GM19395 (cell line): ENCODE data around the gene HSPA1A.
"Not testable (repeated sequence)": the region's sequence is repeated elsewhere in the genome, so short reads cannot be mapped to it uniquely, and the experiment has no call there.

Experiments
- ATAC-seq: cut with Tn5 transposase; IDR thresholded peaks from one replicate; pipeline ENCODE4 v1.9.1; 2021; ENCODE audit warnings: mild to moderate bottlenecking, moderate library complexity; ENCODE audit not compliant: unreplicated experiment

Gene HSPA1A

GRCh38 chr6:31834367-31835250 lies 19.3 kb downstream of the HSPA1A start:
- no peak for ATAC-seq

- no peak for ATAC-seq
Measured at GRCh38 chr6:31836047-31836473, 20.7 kb downstream of the HSPA1A start.

- ATAC-seq: no peak
Measured at GRCh38 chr6:31836474-31837368, 21.4 kb downstream of the HSPA1A start.

GRCh38 chr6:31837369-31838113 lies 22.2 kb downstream of the HSPA1A start:
- ATAC-seq: no peak

GRCh38 chr6:31838114-31838553 lies 22.8 kb downstream of the HSPA1A start:
- not testable (repeated sequence) for ATAC-seq

GRCh38 chr6:31838968-31839367 lies 23.6 kb downstream of the HSPA1A start:
- ATAC-seq: no peak

GRCh38 chr6:31839779-31840126 lies 24.4 kb downstream of the HSPA1A start:
- ATAC-seq: not testable (repeated sequence)

GRCh38 chr6:31842053-31842452 lies 26.7 kb downstream of the HSPA1A start:
- no peak for ATAC-seq

- ATAC-seq: no peak
Measured at GRCh38 chr6:31844507-31844906, 29.2 kb downstream of the HSPA1A start.

- no peak for ATAC-seq
Measured at GRCh38 chr6:31847276-31847978, 32.1 kb downstream of the HSPA1A start.

GRCh38 chr6:31850765-31851484 lies 35.6 kb downstream of the HSPA1A start:
- ATAC-seq: no peak

GRCh38 chr6:31851485-31851832 lies 36.1 kb downstream of the HSPA1A start:
- no peak for ATAC-seq

- not testable (repeated sequence) for ATAC-seq
Measured at GRCh38 chr6:31851980-31852718, 36.8 kb downstream of the HSPA1A start.

- ATAC-seq: not testable (repeated sequence)
Measured at GRCh38 chr6:31857774-31858173, 42.4 kb downstream of the HSPA1A start.

- no peak for ATAC-seq
Measured at GRCh38 chr6:31858707-31859106, 43.4 kb downstream of the HSPA1A start.

GRCh38 chr6:31859923-31860322 lies 44.6 kb downstream of the HSPA1A start:
- no peak for ATAC-seq

- ATAC-seq: no peak
Measured at GRCh38 chr6:31860349-31860748, 45.0 kb downstream of the HSPA1A start.

- ATAC-seq: no peak
Measured at GRCh38 chr6:31861150-31861549, 45.8 kb downstream of the HSPA1A start.

GRCh38 chr6:31861919-31862343 lies 46.6 kb downstream of the HSPA1A start:
- ATAC-seq: no peak
